Brain microvascular endothelial cell (primary cell): ENCODE data around the gene LDLR.

Experiments used
- DNase-seq: peaks from one replicate; pipeline ENCODE4 v3.0.0-alpha.2; 2020
- H3K27ac ChIP-seq: fragments of 250-450 bp; sonication (Bioruptor Pico); 2 replicates; pipeline ENCODE4 v1.5.1; 2020; ENCODE audit warnings: mild to moderate bottlenecking, moderate library complexity
- H3K27me3 ChIP-seq: fragments of 250-450 bp; sonication (Bioruptor Pico); replicated peaks from 2 replicates; pipeline ENCODE4 v1.5.1; 2020; ENCODE audit warnings: mild to moderate bottlenecking
- H3K36me3 ChIP-seq: fragments of 250-450 bp; sonication (Bioruptor Pico); replicated peaks from 2 replicates; pipeline ENCODE4 v1.5.1; 2020; ENCODE audit warnings: mild to moderate bottlenecking
- H3K4me3 ChIP-seq: 2 replicates; pipeline ENCODE4 v1.5.1; 2011; ENCODE audit warnings: low read depth, mild to moderate bottlenecking, control low read depth, low read length, moderate library complexity
- CTCF ChIP-seq: IDR thresholded peaks from 2 replicates; pipeline ENCODE4 v1.5.1; 2011; ENCODE audit warnings: low read depth, mild to moderate bottlenecking, moderate library complexity, low read length, control low read depth, inconsistent platforms; ENCODE audit errors: missing control alignments
- in situ Hi-C: cut with HindIII; loops from 2 replicates; pipeline ENCODE4 v1.10.0; 2017; ENCODE audit warnings: low sequenced_read_pairs, low pct_ligation_motif_present

The LDLR gene

GRCh38 chr19:11046605-11047354, 42.5 kb upstream of the LDLR start:
- TF ChIP-seq CTCF, result no peak
- no peak for DNase-seq
- H3K27me3 ChIP-seq, result no peaks in the 10 kb centered on the region
- no peak overlapping the region for H3K4me3 ChIP-seq
- in situ Hi-C loops, result no loop called here
- peaks cover 41% of the 10 kb centered on the region for H3K36me3 ChIP-seq
- H3K27ac ChIP-seq, result no peak overlapping the region

GRCh38 chr19:11047866-11048265, 41.4 kb upstream of the LDLR start:
- H3K36me3 ChIP-seq, result peaks cover 43% of the 10 kb centered on the region
- no peak overlapping the region for H3K27ac ChIP-seq
- in situ Hi-C loops, result no loop called here

GRCh38 chr19:11050323-11051114, 38.7 kb upstream of the LDLR start:
- no peak overlapping the region for H3K27ac ChIP-seq
- TF ChIP-seq CTCF, result no peak
- in situ Hi-C loops, result no loop called here

More at GRCh38 chr19:11047866-11048265, 41.4 kb upstream of the LDLR start:
- no peak for DNase-seq
- no peak overlapping the region for H3K4me3 ChIP-seq
- TF ChIP-seq CTCF, result no peak
- H3K27me3 ChIP-seq, result no peaks in the 10 kb centered on the region

GRCh38 chr19:11053817-11054195, 35.5 kb upstream of the LDLR start:
- Histone ChIP-seq H3K36me3 (peaks cover 28% of the 10 kb centered on the region), H3K27me3 (no peaks in the 10 kb centered on the region), H3K27ac (no peak overlapping the region), H3K4me3 (no peak overlapping the region)
- DNase-seq, result no peak
- in situ Hi-C loops, result no loop called here
- no peak for TF ChIP-seq CTCF

More at GRCh38 chr19:11050323-11051114, 38.7 kb upstream of the LDLR start:
- peaks cover 36% of the 10 kb centered on the region for H3K36me3 ChIP-seq
- DNase-seq, result no peak
- no peak overlapping the region for H3K4me3 ChIP-seq
- no peaks in the 10 kb centered on the region for H3K27me3 ChIP-seq

GRCh38 chr19:11054200-11054599, 35.1 kb upstream of the LDLR start:
- in situ Hi-C loops, result no loop called here
- Histone ChIP-seq H3K4me3 (no peak overlapping the region), H3K27me3 (no peaks in the 10 kb centered on the region), H3K27ac (no peak overlapping the region), H3K36me3 (peaks cover 25% of the 10 kb centered on the region)
- no peak for DNase-seq
- no peak for TF ChIP-seq CTCF
